Erythroblast (primary cell): ENCODE measurements around the gene TMEM212.

Source experiments
- GATA1 ChIP-seq: IDR thresholded peaks from 2 replicates; pipeline ENCODE4 v1.6.1; 2011; ENCODE audit warnings: low read depth, mild to moderate bottlenecking, control low read depth, low read length, moderate library complexity
- POLR2A ChIP-seq: IDR thresholded peaks from 2 replicates; pipeline ENCODE4 v1.6.1; 2011; ENCODE audit warnings: mild to moderate bottlenecking, low read length

DNA sequence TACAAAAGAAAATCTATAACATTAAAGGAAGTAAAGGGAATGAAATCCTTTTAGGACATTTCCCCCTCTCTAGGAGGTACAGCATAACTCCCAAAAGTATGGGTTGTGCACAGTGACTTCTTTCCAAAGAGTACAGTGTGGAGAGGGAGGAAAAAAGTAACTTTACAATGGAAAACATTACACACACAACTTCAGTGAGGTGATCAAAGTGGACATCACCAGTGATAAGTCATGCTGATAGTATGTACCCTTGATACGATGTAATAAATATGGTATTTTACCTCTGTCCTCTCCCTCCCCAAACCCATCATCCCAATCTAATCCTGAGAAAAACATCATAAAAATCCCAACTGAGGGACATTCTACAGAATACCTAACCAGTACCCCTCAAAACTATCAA lies 43.6 kb upstream of the TMEM212 start:
- no peak for TF ChIP-seq POLR2A
- TF ChIP-seq GATA1: no peak
